DND-41 (cell line): ENCODE results near the gene NAV3.

Source experiments
- ATAC-seq: fragments of 200-7000 bp; cut with Tn5 transposase; 3 replicates; pipeline ENCODE4 v1.9.1; 2021; ENCODE audit warnings: low read depth; ENCODE audit not compliant: insufficient read depth
- DNase-seq: peaks from one replicate; pipeline ENCODE4 v3.0.0-alpha.2; 2020
- H2AFZ ChIP-seq: 2 replicates; pipeline ENCODE4 v1.6.0; 2012; ENCODE audit warnings: low read depth, low read length
- H3K27ac ChIP-seq: 2 replicates; pipeline ENCODE4 v1.5.1; 2012; ENCODE audit warnings: low read length, inconsistent platforms
- H3K27me3 ChIP-seq: fragments of 200-600 bp; sonication (generic); 2 replicates; pipeline ENCODE4 v1.6.0; 2012; ENCODE audit warnings: low read length, mild to moderate bottlenecking, inconsistent platforms; ENCODE audit not compliant: insufficient read depth, poor library complexity
- H3K36me3 ChIP-seq: 2 replicates; pipeline ENCODE4 v1.5.1; 2012; ENCODE audit warnings: low read length, inconsistent platforms; ENCODE audit not compliant: insufficient read depth
- H3K4me1 ChIP-seq: 2 replicates; pipeline ENCODE4 v1.5.1; 2012; ENCODE audit warnings: mild to moderate bottlenecking, low read length; ENCODE audit not compliant: insufficient read depth
- H3K4me2 ChIP-seq: 2 replicates; pipeline ENCODE4 v1.6.0; 2012; ENCODE audit warnings: mild to moderate bottlenecking, moderate library complexity, low read length, inconsistent platforms; ENCODE audit not compliant: insufficient read depth
- H3K4me3 ChIP-seq, 2 experiments: fragments of 200-600 bp in 1 of 2; shearing (Covaris generic) in 1 of 2; 2 replicates each; pipeline ENCODE4 v1.5.1; 2012 to 2016; ENCODE audit warnings: inconsistent platforms in 2 of 2, low read length in 2 of 2, mild to moderate bottlenecking in 2 of 2, low read depth in 1 of 2, moderate library complexity in 1 of 2
- H3K79me2 ChIP-seq: 2 replicates; pipeline ENCODE4 v1.6.0; 2012; ENCODE audit warnings: low read length, inconsistent platforms; ENCODE audit not compliant: insufficient read depth
- H3K9ac ChIP-seq: 2 replicates; pipeline ENCODE4 v1.6.0; 2012; ENCODE audit warnings: low read depth, mild to moderate bottlenecking, inconsistent platforms, low read length, moderate library complexity
- H3K9me3 ChIP-seq: 2 replicates; pipeline ENCODE4 v1.5.1; 2012; ENCODE audit warnings: low read length, moderate library complexity, mild to moderate bottlenecking, inconsistent platforms; ENCODE audit not compliant: insufficient read depth, severe bottlenecking
- H4K20me1 ChIP-seq: 2 replicates; pipeline ENCODE4 v1.6.0; 2012; ENCODE audit warnings: low read length; ENCODE audit not compliant: insufficient read depth
- EZH2 ChIP-seq: IDR thresholded peaks from 3 replicates; pipeline ENCODE4 v1.6.1; 2012; ENCODE audit warnings: borderline replicate concordance, low read depth, mild to moderate bottlenecking, moderate library complexity, low read length, inconsistent platforms; ENCODE audit not compliant: severe bottlenecking
- TF ChIP-seq, protein P1 (sequence below): IDR thresholded peaks from 2 replicates; pipeline ENCODE4 v1.5.1; 2012; ENCODE audit warnings: borderline replicate concordance, low read length, moderate library complexity, mild to moderate bottlenecking; ENCODE audit not compliant: poor library complexity, severe bottlenecking; ENCODE audit errors: extremely low read depth

NAV3 gene

GRCh38 chr12:78028426-78028825 lies 197.7 kb downstream of the NAV3 start:
- TF ChIP-seq EZH2: no peak
- TF ChIP-seq, protein P1, sequence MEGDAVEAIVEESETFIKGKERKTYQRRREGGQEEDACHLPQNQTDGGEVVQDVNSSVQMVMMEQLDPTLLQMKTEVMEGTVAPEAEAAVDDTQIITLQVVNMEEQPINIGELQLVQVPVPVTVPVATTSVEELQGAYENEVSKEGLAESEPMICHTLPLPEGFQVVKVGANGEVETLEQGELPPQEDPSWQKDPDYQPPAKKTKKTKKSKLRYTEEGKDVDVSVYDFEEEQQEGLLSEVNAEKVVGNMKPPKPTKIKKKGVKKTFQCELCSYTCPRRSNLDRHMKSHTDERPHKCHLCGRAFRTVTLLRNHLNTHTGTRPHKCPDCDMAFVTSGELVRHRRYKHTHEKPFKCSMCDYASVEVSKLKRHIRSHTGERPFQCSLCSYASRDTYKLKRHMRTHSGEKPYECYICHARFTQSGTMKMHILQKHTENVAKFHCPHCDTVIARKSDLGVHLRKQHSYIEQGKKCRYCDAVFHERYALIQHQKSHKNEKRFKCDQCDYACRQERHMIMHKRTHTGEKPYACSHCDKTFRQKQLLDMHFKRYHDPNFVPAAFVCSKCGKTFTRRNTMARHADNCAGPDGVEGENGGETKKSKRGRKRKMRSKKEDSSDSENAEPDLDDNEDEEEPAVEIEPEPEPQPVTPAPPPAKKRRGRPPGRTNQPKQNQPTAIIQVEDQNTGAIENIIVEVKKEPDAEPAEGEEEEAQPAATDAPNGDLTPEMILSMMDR: no peak
- Histone ChIP-seq H3K27me3 (no peaks in the 10 kb centered on the region), H3K9ac (no peak overlapping the region), H2AFZ (no peak overlapping the region), H3K4me1 (no peaks in the 10 kb centered on the region), H3K4me3 (no peak overlapping the region), H3K27ac (no peak overlapping the region), H4K20me1 (no peaks in the 10 kb centered on the region), H3K79me2 (no peaks in the 10 kb centered on the region), H3K36me3 (no peaks in the 10 kb centered on the region), H3K9me3 (no peaks in the 10 kb centered on the region), H3K4me2 (no peak overlapping the region)
- DNase-seq (no peak), ATAC-seq (no peak)

DNA sequence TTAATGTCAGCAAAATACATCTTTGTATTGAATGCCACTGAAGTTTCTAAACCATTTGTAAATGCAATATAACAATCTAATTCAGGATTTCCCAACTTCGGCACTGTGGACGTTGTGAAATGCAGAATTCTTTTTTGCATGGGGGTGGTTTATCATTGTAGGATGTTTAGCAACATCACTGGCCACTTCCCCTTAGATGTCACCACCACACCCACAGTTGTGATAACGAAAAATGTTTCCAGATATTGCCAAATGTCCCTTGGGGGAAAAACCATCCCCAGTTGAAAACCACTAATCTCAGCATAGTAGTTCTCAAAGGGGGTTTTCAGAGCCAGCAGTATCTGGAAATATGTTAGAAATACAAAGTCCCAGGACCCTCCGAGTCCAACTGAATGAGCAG lies 203.3 kb downstream of the NAV3 start:
- Histone ChIP-seq H3K9ac (no peak overlapping the region), H3K4me3 (no peak overlapping the region), H3K4me2 (no peak overlapping the region), H2AFZ (no peak overlapping the region), H3K36me3 (no peaks in the 10 kb centered on the region), H3K9me3 (no peaks in the 10 kb centered on the region), H3K79me2 (no peaks in the 10 kb centered on the region), H3K4me1 (no peaks in the 10 kb centered on the region), H4K20me1 (no peaks in the 10 kb centered on the region), H3K27ac (no peak overlapping the region), H3K27me3 (no peaks in the 10 kb centered on the region)
- TF ChIP-seq, protein P1: no peak
- no peak for TF ChIP-seq EZH2
- ATAC-seq (no peak), DNase-seq (no peak)

DNA sequence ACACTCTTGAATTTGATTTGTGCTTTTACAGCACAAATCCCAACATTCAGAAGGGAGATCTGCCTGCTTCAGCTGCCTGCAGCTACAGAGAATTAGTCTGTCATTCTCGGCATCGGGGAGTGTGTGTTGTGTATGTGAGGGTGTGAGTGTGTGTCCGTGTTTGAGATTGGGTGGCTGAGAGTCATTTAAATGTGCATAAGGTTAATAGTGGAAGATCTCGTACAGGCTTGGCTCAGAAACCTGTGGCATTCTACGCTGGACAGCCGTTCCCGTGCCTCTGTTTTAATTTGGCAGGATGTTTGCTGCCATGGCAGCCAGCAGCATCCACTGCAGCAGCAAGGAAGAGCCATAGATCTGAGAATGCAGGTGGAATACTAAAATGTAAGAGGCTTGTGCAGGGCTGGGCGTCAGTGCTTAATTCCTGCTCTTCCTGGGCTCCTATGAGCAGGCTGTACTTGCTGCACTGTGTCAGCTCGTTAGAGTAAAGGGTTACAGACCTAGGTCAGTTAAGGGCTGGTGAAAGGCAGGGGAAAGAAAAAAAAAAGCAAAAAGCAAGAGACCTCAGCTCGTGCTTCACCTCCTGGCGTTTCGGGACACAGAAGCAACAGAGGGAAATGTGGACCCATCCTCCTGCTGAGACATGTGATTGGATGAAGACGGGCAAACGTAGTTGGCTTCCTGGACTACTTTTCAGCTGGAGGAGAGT lies 205.4 kb downstream of the NAV3 start:
- Histone ChIP-seq H4K20me1 (no peaks in the 10 kb centered on the region), H3K4me2 (no peak overlapping the region), H3K27ac (no peak overlapping the region), H3K9ac (no peak overlapping the region), H3K4me3 (no peak overlapping the region), H3K36me3 (no peaks in the 10 kb centered on the region), H2AFZ (no peak overlapping the region), H3K27me3 (no peaks in the 10 kb centered on the region), H3K79me2 (no peaks in the 10 kb centered on the region), H3K9me3 (no peaks in the 10 kb centered on the region), H3K4me1 (no peaks in the 10 kb centered on the region)
- no peak for TF ChIP-seq EZH2
- TF ChIP-seq, protein P1: no peak
- DNase-seq: no peak
- ATAC-seq: no peak
